ENCODE data around the gene HS3ST3B1.

Gene HS3ST3B1

DNA sequence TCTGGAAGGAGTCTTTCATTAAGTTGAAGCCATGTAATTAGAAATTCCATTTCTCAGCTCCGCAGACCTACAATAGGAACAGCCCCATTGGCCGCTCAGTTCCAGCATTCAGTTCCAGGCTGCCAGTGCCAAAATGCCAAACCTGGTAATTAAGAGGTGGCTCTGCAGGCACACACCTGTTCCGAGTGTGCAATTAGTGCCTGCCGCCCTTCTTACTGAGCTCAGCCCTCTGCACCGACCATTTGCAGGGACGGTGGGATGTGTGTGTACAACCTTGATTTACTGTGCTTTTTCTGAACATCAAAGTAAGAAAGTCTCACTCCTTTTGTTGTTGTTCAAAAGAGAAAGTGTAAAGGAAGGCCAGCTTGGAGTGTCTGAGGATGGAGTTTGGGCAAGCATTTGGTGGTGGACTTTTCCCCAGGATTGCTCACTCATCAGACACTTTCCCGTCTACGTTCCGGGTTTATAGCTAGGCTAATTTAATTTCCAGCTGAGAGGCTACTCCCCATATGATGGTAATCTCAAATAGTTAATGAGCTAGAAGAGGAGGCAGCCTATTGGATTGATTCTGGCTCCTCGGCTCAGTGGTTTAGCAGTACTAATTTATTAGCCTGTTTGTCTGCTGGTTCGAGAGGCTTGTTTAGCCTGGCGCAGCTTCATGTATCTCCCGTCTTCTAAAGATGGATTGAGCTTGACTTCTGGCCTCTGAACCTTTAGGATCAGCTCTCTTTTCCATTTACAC, 20.0 kb downstream of the HS3ST3B1 start:
- no peak for DNase-seq
- no peak for TF ChIP-seq GATA1 (IDR thresholded peaks at IDR 0.05; ENCODE audit: low read depth, low read length)
- no peak for TF ChIP-seq POLR2A (IDR thresholded peaks at IDR 0.05; ENCODE audit: low read length)

DNA sequence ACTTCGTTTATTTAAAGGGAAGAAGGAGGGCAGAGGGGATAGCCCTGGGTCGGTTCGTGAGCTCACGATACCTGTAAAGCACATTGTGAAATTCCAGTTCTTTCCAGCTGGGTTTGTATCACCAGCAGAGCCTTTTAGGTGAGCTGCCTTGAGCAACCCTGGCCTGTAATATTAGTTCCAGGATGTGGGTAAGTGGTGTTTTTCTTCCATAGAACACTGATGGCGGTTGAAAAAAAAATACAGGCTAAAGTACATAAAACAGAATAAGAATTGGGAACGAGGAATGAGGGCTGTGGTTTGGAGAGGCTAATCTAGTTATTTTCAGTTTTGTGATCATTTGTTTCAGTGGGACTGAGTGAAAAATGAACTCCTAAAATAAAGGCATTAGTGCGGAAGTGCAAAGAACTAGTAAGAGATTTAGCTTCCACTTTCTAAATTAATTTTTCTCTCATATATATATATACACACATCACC, 20.6 kb downstream of the HS3ST3B1 start:
- DNase-seq: no peak
- TF ChIP-seq GATA1 (IDR thresholded peaks at IDR 0.05; ENCODE audit: low read depth, low read length) (no peak), POLR2A (IDR thresholded peaks at IDR 0.05; ENCODE audit: low read length) (no peak)

DNA sequence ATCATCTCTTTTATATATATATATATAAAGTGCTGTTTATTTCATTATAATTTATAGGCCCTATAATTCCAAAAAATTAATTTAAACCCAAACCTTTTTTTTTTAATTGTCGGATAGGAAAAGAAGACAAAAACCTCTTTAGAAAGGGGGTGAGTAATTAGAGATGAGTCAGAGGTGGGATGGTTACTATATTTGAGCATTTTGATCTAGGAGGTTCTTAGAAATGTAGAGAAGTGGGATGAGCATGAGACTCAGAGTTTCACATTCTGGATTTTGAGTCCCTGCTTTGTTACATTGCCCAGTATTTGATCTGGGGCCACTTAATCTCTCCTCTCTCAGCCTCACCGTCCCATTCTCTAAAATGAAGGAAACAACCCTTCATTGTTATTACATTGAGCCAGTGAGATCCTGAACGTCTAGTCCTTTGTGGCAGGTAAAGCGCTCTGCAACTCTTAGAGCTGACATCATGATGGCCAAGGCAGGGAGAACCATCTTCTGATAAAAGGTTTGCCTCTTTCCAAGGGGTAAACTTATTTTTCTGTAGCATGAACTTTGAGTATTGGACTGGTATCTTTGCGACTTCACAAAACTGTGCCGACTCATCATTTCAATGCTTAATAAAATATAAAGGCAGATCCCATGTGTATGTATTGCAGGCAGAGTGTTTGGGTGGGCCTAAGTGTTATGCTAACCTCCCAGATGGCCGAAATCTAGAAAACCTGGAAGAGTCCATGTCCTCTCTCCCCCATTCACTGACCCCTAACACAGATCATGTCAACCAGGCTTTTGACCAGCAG, 21.3 kb downstream of the HS3ST3B1 start:
- TF ChIP-seq GATA1 (IDR thresholded peaks at IDR 0.05; ENCODE audit: low read depth, low read length): no peak
- TF ChIP-seq POLR2A (IDR thresholded peaks at IDR 0.05; ENCODE audit: low read length): no peak
- DNase-seq: no peak

DNA sequence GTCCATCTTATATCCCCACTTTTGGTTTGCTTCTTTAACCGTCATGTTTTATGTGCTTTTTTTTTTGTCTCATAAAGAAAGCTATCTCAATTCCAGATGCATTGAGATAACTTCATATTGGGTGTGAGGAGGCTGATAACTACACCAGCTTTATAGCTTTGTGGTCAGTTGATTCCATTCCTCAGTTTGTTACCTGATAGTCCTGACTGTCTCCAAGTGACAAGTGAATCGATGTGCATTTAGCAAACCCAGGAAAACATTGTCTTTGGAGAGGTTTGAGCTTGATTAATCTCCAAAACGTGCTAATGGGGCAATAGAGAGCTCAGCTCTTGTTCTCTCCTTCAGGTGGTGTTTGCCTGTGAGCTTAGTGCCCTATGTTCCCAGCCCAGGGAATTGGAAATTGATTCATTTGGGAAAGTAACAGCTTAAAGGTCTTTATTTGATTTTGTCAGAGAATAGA, 22.7 kb downstream of the HS3ST3B1 start:
- no peak for TF ChIP-seq GATA1 (IDR thresholded peaks at IDR 0.05; ENCODE audit: low read depth, low read length)
- no peak for TF ChIP-seq POLR2A (IDR thresholded peaks at IDR 0.05; ENCODE audit: low read length)
- peak; percentile 2 to 47 for DNase-seq

DNA sequence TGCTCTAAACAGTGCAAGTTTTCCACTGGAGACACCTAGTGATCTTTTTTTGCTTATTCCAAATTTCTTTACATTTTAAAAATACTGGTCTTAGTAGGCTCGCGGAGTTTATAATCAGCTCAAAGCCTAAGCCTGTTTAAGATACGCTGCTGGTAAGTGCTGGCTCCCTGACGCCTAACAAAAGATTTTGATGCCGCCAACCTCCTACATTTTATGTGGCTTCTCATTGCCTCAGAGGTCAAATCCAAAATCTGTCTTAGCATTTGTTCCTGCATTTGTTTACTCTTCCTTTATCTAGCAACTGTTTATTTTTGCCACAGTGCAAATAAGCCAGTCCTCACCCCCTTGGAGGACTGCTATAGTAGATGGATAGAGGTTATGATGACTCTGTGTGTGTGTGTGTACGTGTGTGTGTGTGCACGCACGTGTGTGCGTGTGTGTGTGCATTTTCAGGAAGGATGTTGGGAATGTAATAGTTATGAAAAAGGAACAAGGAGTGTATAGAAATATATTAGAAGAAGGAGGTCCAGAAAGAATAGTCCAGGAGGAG, 24.8 kb downstream of the HS3ST3B1 start:
- no peak for TF ChIP-seq POLR2A (IDR thresholded peaks at IDR 0.05; ENCODE audit: low read length)
- no peak for TF ChIP-seq GATA1 (IDR thresholded peaks at IDR 0.05; ENCODE audit: low read depth, low read length)

DNA sequence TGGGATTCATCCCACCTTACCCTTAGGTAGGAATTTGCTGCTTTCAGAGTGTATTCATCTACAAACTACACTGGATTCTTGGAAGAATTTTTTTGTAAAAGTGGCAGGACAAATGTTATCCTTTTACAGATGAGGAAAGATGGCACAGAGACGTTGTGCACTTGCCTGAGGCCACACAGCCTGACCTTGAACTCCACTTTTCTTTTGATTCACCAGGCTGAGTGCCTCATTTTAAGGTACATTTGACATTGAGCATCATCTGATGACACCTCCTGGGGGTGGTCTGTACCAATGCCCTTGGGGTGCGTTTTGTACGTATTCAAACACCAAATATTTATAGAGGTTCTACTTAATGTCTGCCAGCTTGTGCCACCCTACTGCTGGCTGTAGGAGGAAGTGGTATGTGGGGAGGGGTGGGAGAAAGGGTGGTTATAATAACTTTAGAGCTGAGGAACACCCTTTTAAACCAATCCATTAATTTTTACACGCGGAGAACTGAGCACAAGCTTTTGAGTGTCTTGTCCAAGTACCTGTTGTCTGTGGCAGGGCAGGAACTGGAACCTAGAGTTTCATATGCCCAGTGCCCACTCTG, 29.1 kb downstream of the HS3ST3B1 start:
- no peak for DNase-seq
- TF ChIP-seq GATA1 (IDR thresholded peaks at IDR 0.05; ENCODE audit: low read depth, low read length): no peak
- TF ChIP-seq POLR2A (IDR thresholded peaks at IDR 0.05; ENCODE audit: low read length): no peak

More for the DNA sequence above, 24.8 kb downstream of the HS3ST3B1 start:
- DNase-seq: no peak

DNA sequence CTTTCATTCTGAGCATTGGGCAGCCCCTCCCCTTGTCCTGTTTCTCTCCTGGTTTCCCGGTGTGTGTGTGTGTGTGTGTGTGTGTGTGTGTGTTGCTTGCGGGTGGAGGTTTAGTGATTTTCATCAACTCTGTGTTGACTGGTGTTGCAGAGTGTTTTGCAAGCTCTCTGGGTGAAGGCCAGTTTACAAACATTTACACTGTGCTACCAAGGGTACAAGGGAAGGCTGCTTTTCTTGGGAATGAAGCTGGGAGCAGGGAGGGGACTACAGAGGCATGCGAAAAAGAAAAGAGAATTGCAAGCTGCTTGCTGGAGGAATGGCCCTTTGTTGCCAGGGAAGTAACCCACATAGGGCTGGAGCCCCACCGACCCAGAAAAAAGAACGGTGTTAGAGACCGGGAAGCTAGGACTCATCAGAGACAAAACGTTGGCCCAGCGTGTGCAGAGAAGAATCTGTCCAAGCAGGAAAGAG, 29.6 kb downstream of the HS3ST3B1 start:
- DNase-seq: no peak
- TF ChIP-seq POLR2A (IDR thresholded peaks at IDR 0.05; ENCODE audit: low read length) (no peak), GATA1 (IDR thresholded peaks at IDR 0.05; ENCODE audit: low read depth, low read length) (no peak)

DNA sequence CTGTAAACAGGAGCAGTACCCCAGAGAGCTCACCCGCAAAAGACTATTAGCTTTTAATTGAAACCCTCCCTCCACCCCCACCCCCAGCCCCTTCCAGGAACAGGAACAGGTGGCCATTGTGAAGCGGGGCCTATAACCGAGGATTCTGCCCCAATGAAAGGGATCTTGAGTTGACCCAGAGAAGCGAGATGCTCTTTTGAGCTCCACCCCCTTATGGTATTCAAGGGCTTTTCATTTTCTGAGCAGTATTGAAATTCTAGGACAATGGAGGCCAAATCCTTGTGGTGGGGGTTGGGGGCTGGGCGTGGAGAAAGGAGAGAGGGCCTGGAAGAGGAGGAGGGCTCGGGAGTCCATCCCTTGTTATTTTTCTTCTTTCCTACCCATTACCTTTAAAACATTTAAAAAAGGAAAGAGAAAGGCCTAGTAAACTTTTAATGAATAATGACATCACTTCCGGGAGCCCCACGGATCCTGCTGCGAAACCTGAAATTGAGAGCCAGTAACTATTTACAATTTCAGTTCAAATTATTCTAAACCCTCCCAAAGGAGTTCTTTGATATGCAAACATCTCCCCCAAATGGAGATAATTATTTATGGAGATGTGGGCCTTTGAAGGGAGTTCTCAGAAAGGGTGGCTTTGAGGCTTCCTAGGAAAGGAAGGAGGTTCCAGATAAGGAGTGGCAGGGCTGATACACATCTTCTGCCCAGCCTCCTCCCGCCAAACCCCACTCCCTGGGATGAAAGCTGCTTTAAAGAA, 30.5 kb downstream of the HS3ST3B1 start:
- no peak for TF ChIP-seq POLR2A (IDR thresholded peaks at IDR 0.05; ENCODE audit: low read length)
- TF ChIP-seq GATA1 (IDR thresholded peaks at IDR 0.05; ENCODE audit: low read depth, low read length): no peak
- DNase-seq: peak; percentile 15 to 24

DNA sequence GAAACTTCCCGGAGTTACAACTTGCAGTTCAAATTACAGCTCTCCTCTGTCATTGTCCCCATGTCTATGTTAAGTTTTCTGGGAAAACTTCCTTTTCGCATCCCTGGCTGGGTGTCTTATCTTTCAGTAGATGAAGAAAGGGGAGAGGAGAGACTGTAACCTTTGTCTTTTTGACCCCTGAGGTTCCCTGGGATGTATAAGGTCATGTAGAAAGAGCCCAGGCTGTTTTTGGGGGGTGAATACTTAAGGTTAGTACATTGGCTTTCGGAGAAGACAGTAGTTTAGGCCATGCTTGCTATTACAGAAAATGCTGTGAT, 31.1 kb downstream of the HS3ST3B1 start:
- no peak for DNase-seq
- no peak for TF ChIP-seq POLR2A (IDR thresholded peaks at IDR 0.05; ENCODE audit: low read length)
- no peak for TF ChIP-seq GATA1 (IDR thresholded peaks at IDR 0.05; ENCODE audit: low read depth, low read length)

DNA sequence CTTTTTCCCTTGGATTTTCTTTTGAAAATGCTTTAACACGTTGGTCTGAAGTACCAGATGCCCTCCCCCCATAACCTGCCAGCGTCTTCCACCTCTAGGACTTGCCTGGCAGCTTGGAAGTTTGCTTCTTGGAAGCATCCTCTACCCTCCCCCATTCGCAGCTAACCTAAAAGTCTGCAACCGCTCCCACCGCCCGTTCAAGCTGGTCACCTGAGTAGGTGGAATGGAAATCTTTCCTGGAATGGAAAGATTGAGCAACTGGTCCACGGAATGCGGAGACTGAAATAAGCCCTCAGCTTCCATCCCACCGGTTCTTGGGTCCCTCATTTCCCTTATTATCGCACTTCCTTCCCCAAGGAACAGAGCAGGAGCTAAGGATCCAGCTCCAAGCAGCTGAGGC, 31.4 kb downstream of the HS3ST3B1 start:
- TF ChIP-seq POLR2A (IDR thresholded peaks at IDR 0.05; ENCODE audit: low read length) (no peak), GATA1 (IDR thresholded peaks at IDR 0.05; ENCODE audit: low read depth, low read length) (no peak)
- DNase-seq: no peak

DNA sequence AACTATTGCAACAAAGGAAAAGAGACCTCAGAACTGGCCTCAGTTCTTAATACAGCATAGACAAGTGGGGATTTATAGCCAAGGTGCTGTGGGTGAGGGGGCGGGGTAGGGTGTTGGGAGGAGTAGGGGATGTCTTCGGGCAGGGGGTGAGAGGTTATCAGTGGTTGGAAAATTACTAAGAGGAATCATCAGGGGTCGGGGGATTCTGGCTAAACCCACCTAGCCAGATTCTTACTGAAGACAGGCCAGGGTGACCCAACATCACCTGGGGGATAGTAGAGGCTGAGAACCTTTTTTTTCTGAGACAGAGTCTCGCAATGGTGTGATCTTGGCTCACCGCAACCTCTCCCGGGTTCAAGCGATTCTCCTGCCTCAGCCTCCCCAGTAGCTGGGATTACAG, 32.6 kb downstream of the HS3ST3B1 start:
- TF ChIP-seq POLR2A (IDR thresholded peaks at IDR 0.05; ENCODE audit: low read length): no peak
- TF ChIP-seq GATA1 (IDR thresholded peaks at IDR 0.05; ENCODE audit: low read depth, low read length): no peak
- no peak for DNase-seq

DNA sequence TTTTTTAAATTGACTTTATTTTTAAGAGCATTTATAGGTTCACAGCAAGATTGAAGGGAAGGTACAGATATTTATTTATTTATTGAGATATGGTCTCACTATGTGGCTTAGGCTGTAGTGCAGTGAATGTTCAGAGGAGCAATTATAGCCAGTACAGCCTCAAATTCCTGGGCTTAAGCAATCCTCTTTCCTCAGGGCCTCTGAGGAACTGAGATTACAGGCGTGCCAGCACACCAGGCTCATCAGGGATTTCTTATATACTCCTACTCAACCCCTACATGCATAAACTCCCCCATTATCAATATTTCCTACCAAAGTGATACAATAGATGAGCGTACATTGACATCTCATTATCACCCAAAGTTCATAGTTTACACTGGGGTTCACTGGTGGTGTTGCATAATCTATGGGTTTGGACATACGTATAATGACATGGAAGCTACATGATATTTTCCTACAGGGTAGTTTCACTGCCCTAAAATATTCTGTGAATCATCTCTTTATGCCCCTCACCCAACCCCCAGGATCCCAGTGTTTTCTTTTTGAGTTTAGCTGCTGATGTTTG, 33.5 kb downstream of the HS3ST3B1 start:
- no peak for TF ChIP-seq GATA1 (IDR thresholded peaks at IDR 0.05; ENCODE audit: low read depth, low read length)
- no peak for TF ChIP-seq POLR2A (IDR thresholded peaks at IDR 0.05; ENCODE audit: low read length)
- DNase-seq: no peak

DNA sequence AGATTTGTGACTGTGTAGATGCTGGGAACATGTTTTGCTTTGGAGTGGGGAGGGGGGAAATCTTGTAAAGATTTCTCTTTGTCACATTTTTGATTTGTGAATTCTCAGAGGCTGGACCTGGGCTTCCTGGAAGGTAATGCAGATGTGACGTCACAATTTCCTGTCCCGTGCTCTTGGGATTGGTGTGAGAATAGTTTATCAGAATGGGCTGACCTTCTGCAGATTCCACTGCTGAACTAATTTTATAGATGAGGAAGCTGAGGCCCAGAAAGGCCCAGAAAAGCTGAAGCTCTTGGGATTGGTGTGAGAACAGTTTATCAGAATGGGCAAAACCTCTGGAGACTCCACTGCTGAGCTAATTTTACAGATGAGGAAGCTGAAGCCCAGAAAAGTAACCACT, 34.0 kb downstream of the HS3ST3B1 start:
- TF ChIP-seq POLR2A (IDR thresholded peaks at IDR 0.05; ENCODE audit: low read length) (no peak), GATA1 (IDR thresholded peaks at IDR 0.05; ENCODE audit: low read depth, low read length) (no peak)
- no peak for DNase-seq
